Measurements from ENCODE around the gene KLK8. TPM values are rescaled to one million over a fixed set of nuclear protein-coding genes. Genes with fewer than 3 reads are reported as not detected.

KLK8 gene
- total RNA-seq, 1 donor from 2014 or later, result not detected

Other genes with a start within 250 kb of the KLK8 start
- gene GPR32, start 231.1 kb downstream of the KLK8 start, total RNA-seq, result not detected
- not detected for gene ACP4, start 211.2 kb downstream of the KLK8 start, total RNA-seq
- not detected for gene KLK1, start 177.8 kb downstream of the KLK8 start, total RNA-seq
- gene KLK15, start 168.0 kb downstream of the KLK8 start, total RNA-seq, result not detected
- not detected for gene KLK3, start 146.7 kb downstream of the KLK8 start, total RNA-seq
- not detected for gene KLK2, start 128.2 kb downstream of the KLK8 start, total RNA-seq
- not detected for gene KLK4, start 90.2 kb downstream of the KLK8 start, total RNA-seq
- gene KLK5, start 48.6 kb downstream of the KLK8 start, total RNA-seq, result not detected
- gene KLK6, start 32.0 kb downstream of the KLK8 start, total RNA-seq, result not detected
- gene KLK7, start 17.7 kb downstream of the KLK8 start, total RNA-seq, result not detected
- gene KLK10, start 18.1 kb upstream of the KLK8 start, total RNA-seq, result not detected
- not detected for gene KLK11, start 25.0 kb upstream of the KLK8 start, total RNA-seq
- gene KLK12, start 33.4 kb upstream of the KLK8 start, total RNA-seq, result not detected
- gene KLK13, start 63.5 kb upstream of the KLK8 start, total RNA-seq, result not detected
- gene KLK14, start 81.3 kb upstream of the KLK8 start, total RNA-seq, result not detected
- gene CTU1, start 106.8 kb upstream of the KLK8 start, total RNA-seq, result 4.5 TPM
- gene SIGLEC9, start 123.3 kb upstream of the KLK8 start, total RNA-seq, result 0.78 TPM
- gene SIGLEC7, start 140.7 kb upstream of the KLK8 start, total RNA-seq, result 0.16 TPM
- gene CD33, start 223.5 kb upstream of the KLK8 start, total RNA-seq, result 0.16 TPM
- gene SIGLECL1, start 249.5 kb upstream of the KLK8 start, total RNA-seq, result not detected